Measurements from ENCODE around the gene FNDC7.
"Not testable (repeated sequence)": the region's sequence is repeated elsewhere in the genome, so short reads cannot be mapped to it uniquely, and the experiment has no call there.

FNDC7 gene, protein sequence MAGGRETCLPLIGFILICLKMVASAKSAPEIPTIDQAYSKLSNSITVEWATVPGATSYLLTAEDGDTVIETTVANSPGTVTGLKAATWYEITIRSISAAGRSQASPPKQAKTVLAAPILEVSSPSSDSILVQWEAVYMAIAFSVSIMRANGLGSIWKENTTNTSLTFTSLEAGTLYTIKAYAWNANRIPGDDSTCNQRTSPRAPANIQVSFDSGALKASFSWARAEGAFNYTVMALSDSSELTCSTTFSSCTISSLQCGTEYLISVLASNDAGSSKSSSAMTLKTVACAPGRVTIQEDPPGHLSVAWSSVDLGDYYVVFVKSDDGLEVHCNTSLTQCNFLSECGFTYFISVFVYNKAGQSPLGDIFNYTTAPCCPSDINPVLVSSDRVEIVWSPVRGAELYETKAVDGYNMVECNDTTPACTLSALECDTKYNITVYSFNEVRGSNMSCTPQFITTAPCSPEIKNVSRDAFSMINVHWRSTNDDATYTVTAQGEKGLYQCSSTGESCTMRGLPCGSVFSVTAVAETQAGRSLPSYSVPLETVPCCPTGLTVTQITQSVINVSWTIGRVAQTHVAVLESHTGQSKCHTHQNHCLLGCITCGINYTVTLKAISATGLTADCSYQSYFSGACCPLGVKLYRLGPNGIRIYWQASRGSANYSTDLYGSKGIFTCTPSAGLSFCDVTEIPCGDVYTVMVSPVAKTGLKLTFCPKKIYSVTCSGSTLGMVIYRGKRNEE

DNA sequence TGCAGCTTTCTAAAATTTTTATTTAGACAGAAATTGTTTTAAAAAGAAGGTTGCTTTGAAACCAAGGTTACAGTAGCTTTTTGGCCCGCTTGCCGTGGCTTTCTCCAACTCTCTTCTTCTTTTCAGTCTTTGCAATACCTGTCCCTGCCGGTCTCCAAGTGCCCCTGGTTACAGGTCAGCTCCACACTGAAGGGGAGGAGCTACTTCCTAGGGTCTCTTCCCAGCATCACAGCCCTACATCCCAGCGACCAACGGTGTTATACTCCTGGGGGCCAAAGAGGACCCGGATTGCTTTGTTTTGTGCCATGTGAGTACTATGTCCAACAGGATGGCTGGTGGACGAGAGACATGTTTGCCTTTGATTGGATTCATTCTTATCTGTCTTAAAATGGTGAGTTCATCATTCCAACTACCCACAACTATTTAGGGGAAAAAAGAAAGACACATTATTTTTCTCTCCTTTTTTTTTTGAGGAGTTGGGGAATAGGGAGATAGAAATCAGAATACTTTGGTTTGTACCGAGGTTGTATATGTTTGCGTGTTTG lies at the start of gene FNDC7:
Gene FNDC7 (plus strand): TSS at position 303 of the 545 bp plus-strand sequence. CDS start 26 bp downstream, at position 329.
- Histone ChIP-seq H3K9ac (ENCODE audit: low read depth, low read length) (no peak within 1 kb of the TSS), H3K4me1 (ENCODE audit: insufficient read depth, low read length) (no peaks in the 10 kb centered on the region; the same call in 1 of the 2 replicates), H3K36me3 (ENCODE audit: insufficient read depth, low read length) (no peaks in the 10 kb centered on the region), H3K9me3 (ENCODE audit: control insufficient read depth, insufficient read depth, low read length) (no peaks in the 10 kb centered on the region)

GRCh38 chr1:108663074-108663473 lies 49.6 kb upstream of the FNDC7 start:
- Histone ChIP-seq H3K36me3 (ENCODE audit: insufficient read depth, low read length) (no peaks in the 10 kb centered on the region), H3K9me3 (ENCODE audit: control insufficient read depth, insufficient read depth, low read length) (no peaks in the 10 kb centered on the region), H3K9ac (ENCODE audit: low read depth, low read length) (no peak overlapping the region)

GRCh38 chr1:108664481-108664880 lies 48.2 kb upstream of the FNDC7 start:
- Histone ChIP-seq H3K9ac (ENCODE audit: low read depth, low read length) (no peak overlapping the region), H3K36me3 (ENCODE audit: insufficient read depth, low read length) (no peaks in the 10 kb centered on the region), H3K9me3 (ENCODE audit: control insufficient read depth, insufficient read depth, low read length) (no peaks in the 10 kb centered on the region), H3K4me1 (ENCODE audit: insufficient read depth, low read length) (no peaks in the 10 kb centered on the region)

More at GRCh38 chr1:108663074-108663473, 49.6 kb upstream of the FNDC7 start:
- H3K4me1 ChIP-seq (ENCODE audit: insufficient read depth, low read length), result no peaks in the 10 kb centered on the region

DNA sequence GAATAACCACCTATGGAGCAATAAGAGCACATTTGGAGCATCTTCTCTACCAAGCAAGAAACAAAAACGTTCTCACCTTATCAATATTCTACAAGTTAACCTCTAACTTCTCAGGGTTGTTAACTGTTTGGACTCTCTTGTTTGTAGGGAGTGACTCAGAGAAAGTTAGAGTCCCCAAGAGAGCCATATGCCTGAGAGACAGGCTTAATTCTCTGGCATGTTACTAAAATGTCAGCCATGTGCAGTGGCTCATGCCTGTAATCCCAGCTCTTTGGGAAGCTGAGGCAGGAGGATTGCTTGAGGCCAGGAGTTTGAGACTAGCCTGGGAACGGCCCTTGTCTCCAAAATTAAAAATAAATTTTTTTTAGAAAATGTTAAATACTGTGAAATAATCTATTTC lies 47.6 kb upstream of the FNDC7 start:
- Histone ChIP-seq H3K4me1 (ENCODE audit: insufficient read depth, low read length) (no peaks in the 10 kb centered on the region), H3K9me3 (ENCODE audit: control insufficient read depth, insufficient read depth, low read length) (no peaks in the 10 kb centered on the region), H3K36me3 (ENCODE audit: insufficient read depth, low read length) (no peaks in the 10 kb centered on the region), H3K9ac (ENCODE audit: low read depth, low read length) (no peak overlapping the region)

GRCh38 chr1:108665771-108666170 lies 46.9 kb upstream of the FNDC7 start:
- H3K4me1 ChIP-seq (ENCODE audit: insufficient read depth, low read length), result no peaks in the 10 kb centered on the region
- H3K9ac ChIP-seq (ENCODE audit: low read depth, low read length), result no peak overlapping the region
- no peaks in the 10 kb centered on the region for H3K9me3 ChIP-seq (ENCODE audit: control insufficient read depth, insufficient read depth, low read length)
- H3K36me3 ChIP-seq (ENCODE audit: insufficient read depth, low read length), result no peaks in the 10 kb centered on the region

GRCh38 chr1:108667422-108667821 lies 45.3 kb upstream of the FNDC7 start:
- not testable (repeated sequence) for H3K9ac ChIP-seq (ENCODE audit: low read depth, low read length); H3K4me1 ChIP-seq (ENCODE audit: insufficient read depth, low read length); H3K36me3 ChIP-seq (ENCODE audit: insufficient read depth, low read length); H3K9me3 ChIP-seq (ENCODE audit: control insufficient read depth, insufficient read depth, low read length)

DNA sequence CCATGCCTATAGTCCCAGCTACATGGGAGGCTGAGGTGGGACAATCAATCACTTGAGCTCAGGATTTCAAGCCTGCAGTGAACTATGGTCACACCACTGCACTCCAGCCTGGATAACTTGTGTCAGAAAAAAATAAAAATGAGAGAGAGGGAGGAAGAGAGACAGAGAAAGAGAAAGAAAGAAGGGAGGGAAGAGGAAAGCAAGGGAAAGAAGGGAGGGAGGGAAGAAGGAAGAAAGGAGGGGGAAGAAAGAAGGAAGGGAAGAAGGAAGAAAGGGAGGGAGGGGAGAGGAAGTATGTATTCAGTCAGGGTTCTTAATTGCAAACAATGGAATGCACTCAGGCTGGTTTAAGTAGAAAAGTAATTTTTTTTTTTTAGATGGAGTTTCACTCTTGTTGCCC lies 43.9 kb upstream of the FNDC7 start:
- no peak overlapping the region for H3K9ac ChIP-seq (ENCODE audit: low read depth, low read length)
- H3K9me3 ChIP-seq (ENCODE audit: control insufficient read depth, insufficient read depth, low read length), result no peaks in the 10 kb centered on the region
- no peaks in the 10 kb centered on the region for H3K4me1 ChIP-seq (ENCODE audit: insufficient read depth, low read length)
- H3K36me3 ChIP-seq (ENCODE audit: insufficient read depth, low read length), result no peaks in the 10 kb centered on the region

- H3K9me3 ChIP-seq (ENCODE audit: control insufficient read depth, insufficient read depth, low read length), result no peaks in the 10 kb centered on the region
- H3K4me1 ChIP-seq (ENCODE audit: insufficient read depth, low read length), result no peaks in the 10 kb centered on the region
- H3K9ac ChIP-seq (ENCODE audit: low read depth, low read length), result no peak overlapping the region
- no peaks in the 10 kb centered on the region for H3K36me3 ChIP-seq (ENCODE audit: insufficient read depth, low read length)
These were observed 43.0 kb upstream of the FNDC7 start for GRCh38 chr1:108669679-108670078.

GRCh38 chr1:108670131-108670773 lies 42.5 kb upstream of the FNDC7 start:
- no peaks in the 10 kb centered on the region for H3K36me3 ChIP-seq (ENCODE audit: insufficient read depth, low read length)
- H3K9ac ChIP-seq (ENCODE audit: low read depth, low read length), result no peak overlapping the region
- H3K4me1 ChIP-seq (ENCODE audit: insufficient read depth, low read length), result no peaks in the 10 kb centered on the region
- H3K9me3 ChIP-seq (ENCODE audit: control insufficient read depth, insufficient read depth, low read length), result no peaks in the 10 kb centered on the region

DNA sequence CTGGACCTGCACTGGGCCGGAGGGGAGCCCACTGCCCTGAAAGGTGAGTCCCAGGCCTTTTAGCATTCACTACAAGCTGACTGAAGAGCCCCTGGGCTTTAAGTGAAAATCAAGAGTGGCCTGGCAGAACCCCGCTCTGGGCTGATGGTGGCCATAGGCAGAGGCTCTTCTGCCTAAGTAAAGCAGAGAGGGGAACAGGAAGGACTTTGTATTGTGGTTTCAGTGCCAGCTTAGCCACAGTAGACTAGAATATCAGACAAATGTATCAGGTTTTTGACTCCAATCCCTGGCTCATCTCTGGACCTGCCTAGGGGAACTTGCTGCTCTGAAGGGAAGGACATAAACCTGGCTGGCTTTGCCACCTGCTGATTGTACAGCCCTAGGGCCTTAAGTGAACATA lies 41.6 kb upstream of the FNDC7 start:
- no peak overlapping the region for H3K9ac ChIP-seq (ENCODE audit: low read depth, low read length)
- no peaks in the 10 kb centered on the region for H3K36me3 ChIP-seq (ENCODE audit: insufficient read depth, low read length)
- H3K4me1 ChIP-seq (ENCODE audit: insufficient read depth, low read length), result no peaks in the 10 kb centered on the region
- H3K9me3 ChIP-seq (ENCODE audit: control insufficient read depth, insufficient read depth, low read length), result no peaks in the 10 kb centered on the region

DNA sequence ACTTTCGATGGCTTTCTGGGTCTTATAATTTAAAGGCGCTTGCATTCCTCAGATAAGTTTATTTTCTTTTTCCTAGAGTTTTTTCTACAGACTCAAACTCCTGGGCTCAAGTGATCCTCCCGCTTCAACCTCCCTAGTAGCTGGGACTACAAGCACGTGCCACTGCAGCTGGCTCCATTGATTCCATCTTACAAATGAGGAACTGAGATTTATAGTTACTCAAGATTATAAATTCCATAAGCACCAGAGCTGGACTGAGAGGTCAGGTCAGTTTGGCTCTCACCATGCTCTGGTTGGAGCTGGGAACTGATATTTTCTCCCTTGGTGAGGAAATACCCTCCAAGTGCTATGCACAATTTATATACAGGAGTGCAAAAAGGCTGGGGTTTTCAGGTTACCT lies 34.0 kb upstream of the FNDC7 start:
- Histone ChIP-seq H3K9ac (ENCODE audit: low read depth, low read length) (no peak overlapping the region), H3K9me3 (ENCODE audit: control insufficient read depth, insufficient read depth, low read length) (no peaks in the 10 kb centered on the region), H3K36me3 (ENCODE audit: insufficient read depth, low read length) (no peaks in the 10 kb centered on the region), H3K4me1 (ENCODE audit: insufficient read depth, low read length) (peaks cover 11% of the 10 kb centered on the region; the same call in 1 of the 2 replicates)

GRCh38 chr1:108679586-108680213 lies 33.0 kb upstream of the FNDC7 start:
- no peak overlapping the region for H3K9ac ChIP-seq (ENCODE audit: low read depth, low read length)
- peaks cover 11% of the 10 kb centered on the region; the same call in 1 of the 2 replicates for H3K4me1 ChIP-seq (ENCODE audit: insufficient read depth, low read length)
- no peaks in the 10 kb centered on the region for H3K36me3 ChIP-seq (ENCODE audit: insufficient read depth, low read length)
- H3K9me3 ChIP-seq (ENCODE audit: control insufficient read depth, insufficient read depth, low read length), result no peaks in the 10 kb centered on the region

DNA sequence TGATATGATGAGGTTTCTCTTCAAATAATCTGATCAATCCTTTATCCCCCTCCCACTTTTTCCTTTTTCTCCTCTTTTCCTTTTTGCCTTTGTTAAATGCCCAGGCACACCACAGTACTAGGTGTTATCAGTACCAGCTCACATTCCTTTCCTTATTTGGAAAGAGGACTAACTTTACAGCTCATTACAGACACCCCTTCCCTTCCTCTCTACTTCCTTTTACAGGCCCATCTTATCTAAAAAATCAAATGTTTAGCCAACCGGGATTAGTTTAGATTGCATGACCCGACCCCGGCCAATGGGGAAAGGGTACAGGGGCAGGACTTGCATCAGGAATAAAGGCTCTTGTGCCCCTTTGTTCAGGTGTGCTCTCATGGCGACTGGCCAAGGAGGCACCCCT lies 31.0 kb upstream of the FNDC7 start:
- H3K9me3 ChIP-seq (ENCODE audit: control insufficient read depth, insufficient read depth, low read length); H3K9ac ChIP-seq (ENCODE audit: low read depth, low read length); H3K36me3 ChIP-seq (ENCODE audit: insufficient read depth, low read length): not testable (repeated sequence)
- peaks cover 11% of the 10 kb centered on the region for H3K4me1 ChIP-seq (ENCODE audit: insufficient read depth, low read length)

- Histone ChIP-seq H3K9ac (ENCODE audit: low read depth, low read length) (no peak overlapping the region), H3K9me3 (ENCODE audit: control insufficient read depth, insufficient read depth, low read length) (no peaks in the 10 kb centered on the region), H3K36me3 (ENCODE audit: insufficient read depth, low read length) (no peaks in the 10 kb centered on the region), H3K4me1 (ENCODE audit: insufficient read depth, low read length) (peaks cover 7% of the 10 kb centered on the region)
These were observed 27.2 kb upstream of the FNDC7 start for GRCh38 chr1:108685529-108685928.
